Breast epithelium (tissue), 3 donors: ENCODE data around the gene CPD.

Experiments used
- POLR2A ChIP-seq: fragments of 450-650 bp; IDR thresholded peaks from one replicate; pipeline ENCODE4 v1.6.1; 2016; ENCODE audit warnings: antibody characterized with exemption, mild to moderate bottlenecking, moderate library complexity
- POLR2AphosphoS5 ChIP-seq, 3 donors: sonication (generic); formaldehyde crosslinking; IDR thresholded peaks; one replicate each; pipeline ENCODE4 v1.6.1; 2017; ENCODE audit warnings: antibody characterized with exemption in 3 of 3
- TF ChIP-seq, protein P1 (sequence below), 3 donors: fragments of 450-650 bp; IDR thresholded peaks; one replicate each; pipeline ENCODE4 v1.5.1; 2016 to 2017; ENCODE audit warnings: antibody characterized with exemption in 3 of 3, mild to moderate bottlenecking in 3 of 3, moderate library complexity in 3 of 3

- no peak for TF ChIP-seq POLR2A
- TF ChIP-seq, protein P1, sequence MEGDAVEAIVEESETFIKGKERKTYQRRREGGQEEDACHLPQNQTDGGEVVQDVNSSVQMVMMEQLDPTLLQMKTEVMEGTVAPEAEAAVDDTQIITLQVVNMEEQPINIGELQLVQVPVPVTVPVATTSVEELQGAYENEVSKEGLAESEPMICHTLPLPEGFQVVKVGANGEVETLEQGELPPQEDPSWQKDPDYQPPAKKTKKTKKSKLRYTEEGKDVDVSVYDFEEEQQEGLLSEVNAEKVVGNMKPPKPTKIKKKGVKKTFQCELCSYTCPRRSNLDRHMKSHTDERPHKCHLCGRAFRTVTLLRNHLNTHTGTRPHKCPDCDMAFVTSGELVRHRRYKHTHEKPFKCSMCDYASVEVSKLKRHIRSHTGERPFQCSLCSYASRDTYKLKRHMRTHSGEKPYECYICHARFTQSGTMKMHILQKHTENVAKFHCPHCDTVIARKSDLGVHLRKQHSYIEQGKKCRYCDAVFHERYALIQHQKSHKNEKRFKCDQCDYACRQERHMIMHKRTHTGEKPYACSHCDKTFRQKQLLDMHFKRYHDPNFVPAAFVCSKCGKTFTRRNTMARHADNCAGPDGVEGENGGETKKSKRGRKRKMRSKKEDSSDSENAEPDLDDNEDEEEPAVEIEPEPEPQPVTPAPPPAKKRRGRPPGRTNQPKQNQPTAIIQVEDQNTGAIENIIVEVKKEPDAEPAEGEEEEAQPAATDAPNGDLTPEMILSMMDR (IDR thresholded peaks at IDR 0.05): no peak
- no peak for TF ChIP-seq POLR2AphosphoS5 (IDR thresholded peaks at IDR 0.05)
These were observed 12.8 kb downstream of the CPD start for GRCh38 chr17:30391534-30391933.
